PC-9 (cell line): Measurements from ENCODE around the gene TJP3. TPM values are rescaled to one million over a fixed set of nuclear protein-coding genes. Genes with fewer than 3 reads are reported as not detected.
A peak's percentile ranks its signal among the peaks of the same experiment; 100 is the strongest.

Source experiments
- BruUV-seq: library from RNA; stranded (reverse); fragments of 400-500 nt; replicated peaks from 2 replicates; lab custom pipeline; 2021; lab: Mats Ljungman, UMichigan
- CTCF ChIA-PET: fragments of 300-600 bp; sonication (Branson Sonifier 250); formaldehyde crosslinking; loops from one replicate; lab custom pipeline; 2022; ENCODE audit warnings: antibody characterized with exemption; lab: Charles Lee
- POLR2A ChIA-PET: fragments of 300-600 bp; sonication (Branson Sonifier 250); formaldehyde crosslinking; loops from one replicate; lab custom pipeline; 2022; ENCODE audit warnings: antibody characterized with exemption; ENCODE audit not compliant: unreplicated experiment; lab: Charles Lee
- DNase-seq, 2 experiments: peaks; one replicate each; pipeline versions ENCODE4 v3.0.0 to v3.0.0-alpha.2; 2015 to 2022; ENCODE audit warnings: mixed read lengths in 1 of 2
- H2AFZ ChIP-seq: fragments of 200-600 bp; sonication (generic); 2 replicates; pipeline ENCODE4 v1.8.1; 2017; ENCODE audit warnings: antibody characterized with exemption
- H3F3A ChIP-seq: fragments of 200-600 bp; sonication (generic); 2 replicates; pipeline ENCODE4 v1.8.1; 2017; ENCODE audit warnings: antibody characterized with exemption, mild to moderate bottlenecking, low read depth; ENCODE audit not compliant: insufficient read depth
- H3K27ac ChIP-seq: fragments of 200-600 bp; sonication (generic); 2 replicates; pipeline ENCODE4 v1.6.1; 2016; ENCODE audit warnings: mixed run types
- H3K27me3 ChIP-seq: fragments of 200-600 bp; sonication (generic); 2 replicates; pipeline ENCODE4 v1.6.1; 2016; ENCODE audit warnings: low read depth, mixed run types; ENCODE audit not compliant: insufficient read depth
- H3K36me3 ChIP-seq: fragments of 200-600 bp; sonication (generic); 2 replicates; pipeline ENCODE4 v1.6.1; 2016; ENCODE audit warnings: low read depth, mixed run types
- H3K4me1 ChIP-seq: fragments of 200-600 bp; sonication (generic); replicated peaks from 2 replicates; pipeline ENCODE4 v1.6.1; 2016; ENCODE audit warnings: mixed run types; ENCODE audit not compliant: insufficient read depth
- H3K4me2 ChIP-seq: fragments of 200-600 bp; sonication (generic); 2 replicates; pipeline ENCODE4 v1.6.1; 2017; ENCODE audit warnings: mixed run types
- H3K4me3 ChIP-seq: fragments of 200-600 bp; sonication (generic); 2 replicates; pipeline ENCODE4 v1.6.1; 2016; ENCODE audit warnings: mixed run types
- H3K79me2 ChIP-seq: fragments of 200-600 bp; sonication (generic); 2 replicates; pipeline ENCODE4 v1.6.1; 2017; ENCODE audit warnings: low read depth, mixed run types
- H3K9me2 ChIP-seq: fragments of 200-600 bp; sonication (generic); 2 replicates; pipeline ENCODE4 v1.8.1; 2017; ENCODE audit warnings: mild to moderate bottlenecking; ENCODE audit not compliant: insufficient read depth
- H3K9me3 ChIP-seq: fragments of 200-600 bp; sonication (generic); 2 replicates; pipeline ENCODE4 v1.8.1; 2016; ENCODE audit warnings: low read depth; ENCODE audit not compliant: insufficient read depth
- H4K20me1 ChIP-seq: fragments of 200-600 bp; sonication (generic); 2 replicates; pipeline ENCODE4 v1.8.1; 2017; ENCODE audit not compliant: insufficient read depth
- CTCF ChIP-seq: fragments of 200-600 bp; sonication (generic); conservative IDR thresholded peaks from 2 replicates; pipeline ENCODE4 v1.6.1; 2017; ENCODE audit warnings: mixed run types, antibody characterized with exemption, mild to moderate bottlenecking, moderate library complexity
- EZH2 ChIP-seq: fragments of 200-600 bp; sonication (generic); IDR thresholded peaks from 2 replicates; pipeline ENCODE4 v1.8.0; 2017; ENCODE audit warnings: antibody characterized with exemption, low read depth
- intact Hi-C: fragments of 100-400 bp; cut with micrococcal nuclease; formaldehyde crosslinking; loops from one replicate; pipeline ENCODE4 v1.10.0; 2022; ENCODE audit not compliant: unreplicated experiment
- total RNA-seq: library from RNA; stranded (reverse); gene quantifications from 2 replicates; pipeline ENCODE4 v1.2.3, GENCODE V29; 2021

Gene TJP3
- total RNA-seq, 1 experiment from 2014 or later = 56.8 TPM

DNA sequence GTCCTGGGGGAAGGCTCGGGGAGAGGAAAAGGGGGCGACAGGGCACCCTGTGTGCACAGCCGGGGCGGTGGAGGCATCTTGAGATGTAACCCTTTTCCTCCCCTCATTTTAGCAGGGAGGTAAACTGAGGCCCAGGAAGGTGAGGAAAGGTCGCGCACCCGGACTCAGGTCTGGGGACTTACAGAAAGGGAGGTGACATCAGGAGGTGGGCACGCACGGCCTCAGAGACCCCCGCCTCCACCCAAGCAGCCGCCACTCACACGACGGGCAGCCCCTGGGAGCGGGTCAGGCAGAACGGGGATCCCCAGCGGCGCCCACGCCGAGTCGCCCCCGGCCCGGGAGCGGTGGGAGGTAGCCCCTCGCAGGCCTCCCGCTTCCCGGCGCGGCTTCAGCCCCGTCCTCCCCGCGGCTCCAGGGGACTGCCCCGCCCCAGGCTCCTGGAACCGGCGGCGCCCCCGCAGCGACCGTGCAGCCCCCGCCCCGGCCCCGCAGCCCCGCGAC, 8.4 kb upstream of the TJP3 start:
- Histone ChIP-seq H3K36me3 (no peaks in the 10 kb centered on the region), H3K4me3 (peak overlapping the region; percentile 68), H4K20me1 (no peaks in the 10 kb centered on the region), H3K9me3 (no peaks in the 10 kb centered on the region), H3K79me2 (0 out of 2 replicates have a peak, but pooled peaks cover 8% of the 10 kb centered on the region), H3K9me2 (no peaks in the 10 kb centered on the region), H3K27ac (no peak overlapping the region), H2AFZ (peak overlapping the region; percentile 43; the same call in 1 of the 2 replicates), H3K4me2 (peak overlapping the region; percentile 90), H3K27me3 (no peaks in the 10 kb centered on the region), H3F3A (peaks cover 11% of the 10 kb centered on the region; the same call in 1 of the 2 replicates), H3K4me1 (no peaks in the 10 kb centered on the region; the same call in 1 of the 2 replicates)
- CTCF ChIA-PET = no interaction called here
- TF ChIP-seq EZH2 (no peak), CTCF (no peak)
- DNase-seq = no peak
- POLR2A ChIA-PET = no interaction called here
- no TSS peak for BruUV-seq
- intact Hi-C loops = loop anchor here (1.0 kb wide), 1 partner anchor 20 kb away; no protein-coding TSS in a partner anchor

DNA sequence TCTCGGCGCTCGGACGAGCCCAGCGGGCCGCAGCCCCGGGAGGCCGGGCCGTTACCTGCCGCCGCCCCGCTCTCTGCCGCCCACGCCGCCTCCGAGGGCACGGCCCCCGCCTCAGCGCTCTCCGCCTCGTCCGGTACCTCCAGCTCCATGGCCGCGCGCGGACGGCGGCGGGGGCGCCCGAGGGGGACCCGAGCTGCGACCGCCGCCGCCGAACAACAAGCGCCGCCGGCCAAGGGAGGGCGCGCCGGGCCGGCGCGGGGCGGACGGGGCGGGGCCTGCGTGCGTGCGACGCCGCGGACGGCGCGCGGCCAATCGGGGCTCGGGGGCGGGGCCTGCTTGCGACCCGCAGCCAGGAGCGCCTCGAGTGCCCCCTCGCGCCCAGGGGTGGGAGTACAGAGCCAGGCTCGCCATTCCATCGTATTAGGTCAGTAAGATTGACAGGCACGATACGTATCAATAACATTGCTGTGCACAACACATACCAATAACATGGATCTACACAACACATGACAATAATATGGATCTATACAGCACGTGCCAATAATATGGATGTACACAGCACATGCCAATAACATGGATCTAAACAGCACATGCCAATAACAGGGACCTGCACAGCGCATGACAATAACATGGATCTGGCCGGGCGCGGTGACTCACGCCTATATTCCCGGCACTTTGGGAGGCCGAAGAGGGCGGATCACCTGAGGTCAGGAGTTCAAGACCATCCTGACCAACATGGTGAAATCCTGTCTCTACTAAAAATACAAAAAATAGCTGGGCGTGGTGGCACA, 7.7 kb upstream of the TJP3 start, which contains the start of gene PIP5K1C:
Gene PIP5K1C, minus strand, starts transcription at position 227 of the 791 bp plus-strand sequence. Its CDS starts 78 bp downstream, at position 149.
- H3K79me2 ChIP-seq = 0 out of 2 replicates have a peak, but pooled peaks cover 8% of the 10 kb centered on the region
- ChIA-PET POLR2A (no interaction called here), CTCF (no interaction called here)
- peak; percentile 67 for TF ChIP-seq CTCF
- TF ChIP-seq EZH2 = no peak
- H3K9me3 ChIP-seq = no peaks in the 10 kb centered on the region
- H3K4me3 ChIP-seq = peak within 1 kb of the TSS; percentile 68
- H3K4me1 ChIP-seq = no peaks in the 10 kb centered on the region; the same call in 1 of the 2 replicates
- H3K36me3 ChIP-seq = no peaks in the 10 kb centered on the region
- no peaks in the 10 kb centered on the region for H3K9me2 ChIP-seq
- H2AFZ ChIP-seq = peak within 1 kb of the TSS; percentile 43; the same call in 1 of the 2 replicates
- intact Hi-C loops = loop anchor here (1.0 kb wide), 1 partner anchor 19 kb away; no protein-coding TSS in a partner anchor
- no TSS peak for BruUV-seq
- H3K27ac ChIP-seq = no peak within 1 kb of the TSS
- H3K4me2 ChIP-seq = peak within 1 kb of the TSS; percentile 90
- H3F3A ChIP-seq = peaks cover 14% of the 10 kb centered on the region; the same call in 1 of the 2 replicates
- H3K27me3 ChIP-seq = no peaks in the 10 kb centered on the region
- H4K20me1 ChIP-seq = no peaks in the 10 kb centered on the region
- peak; percentile 46 to 83 for DNase-seq

DNA sequence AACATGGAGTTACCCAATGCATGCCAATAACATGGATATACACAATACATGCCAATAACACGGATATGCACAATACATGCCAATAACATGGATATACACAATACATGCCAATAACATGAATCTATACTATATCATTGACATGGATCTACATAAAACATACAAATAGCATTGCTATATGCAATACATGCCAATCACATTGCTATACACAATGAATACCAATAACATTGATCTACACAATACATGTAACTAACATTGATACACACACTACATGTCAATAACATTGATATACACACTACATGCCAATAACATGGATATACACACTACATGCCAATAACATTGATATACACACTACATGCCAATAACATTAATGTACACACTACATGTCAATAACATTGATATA, 7.0 kb upstream of the TJP3 start:
- Histone ChIP-seq H3K27ac (no peak overlapping the region), H4K20me1 (no peaks in the 10 kb centered on the region), H3K4me3 (no peak overlapping the region), H3K4me2 (no peak overlapping the region), H3K79me2 (0 out of 2 replicates have a peak, but pooled peaks cover 8% of the 10 kb centered on the region), H3F3A (peaks cover 15% of the 10 kb centered on the region; the same call in 1 of the 2 replicates), H3K27me3 (no peaks in the 10 kb centered on the region), H2AFZ (no peak overlapping the region), H3K36me3 (no peaks in the 10 kb centered on the region), H3K9me2 (no peaks in the 10 kb centered on the region), H3K4me1 (no peaks in the 10 kb centered on the region; the same call in 1 of the 2 replicates), H3K9me3 (no peaks in the 10 kb centered on the region)
- intact Hi-C loops = no loop called here
- ChIA-PET POLR2A (no interaction called here), CTCF (no interaction called here)
- TF ChIP-seq CTCF (no peak), EZH2 (no peak)
- no peak for DNase-seq
- BruUV-seq = no TSS peak
